GM21576 (cell line): ENCODE measurements around the gene NIT1.

Experiments
- ATAC-seq: cut with Tn5 transposase; IDR thresholded peaks from one replicate; pipeline ENCODE4 v1.9.1; 2021; ENCODE audit warnings: mild to moderate bottlenecking, moderate library complexity; ENCODE audit not compliant: unreplicated experiment

Gene NIT1

GRCh38 chr1:161083748-161084596, 33.9 kb upstream of the NIT1 start:
- ATAC-seq: no peak

- ATAC-seq: no peak
Observed at GRCh38 chr1:161084597-161084988, 33.3 kb upstream of the NIT1 start.

- no peak for ATAC-seq
Observed at GRCh38 chr1:161085165-161085564, 32.7 kb upstream of the NIT1 start.

- no peak for ATAC-seq
Observed at GRCh38 chr1:161086457-161086856, 31.4 kb upstream of the NIT1 start.

- ATAC-seq: no peak
Observed at GRCh38 chr1:161088587-161089110, 29.3 kb upstream of the NIT1 start.

GRCh38 chr1:161089251-161089924, 28.5 kb upstream of the NIT1 start, which contains the start of gene NECTIN4:
NECTIN4 (minus strand) TSS chr1:161089558; CDS start chr1:161089296, 262 bp downstream.
- no peak for ATAC-seq

GRCh38 chr1:161089938-161090337, 28.0 kb upstream of the NIT1 start:
- no peak for ATAC-seq

GRCh38 chr1:161090617-161091016, 27.3 kb upstream of the NIT1 start:
- no peak for ATAC-seq

- no peak for ATAC-seq
Observed at GRCh38 chr1:161091093-161091492, 26.8 kb upstream of the NIT1 start.

GRCh38 chr1:161091796-161092507, 26.0 kb upstream of the NIT1 start:
- ATAC-seq: no peak

GRCh38 chr1:161092621-161093028, 25.3 kb upstream of the NIT1 start:
- no peak for ATAC-seq

GRCh38 chr1:161094481-161094880, 23.4 kb upstream of the NIT1 start:
- ATAC-seq: no peak

GRCh38 chr1:161095230-161095629, 22.7 kb upstream of the NIT1 start:
- ATAC-seq: no peak

- peak; percentile 33 for ATAC-seq
Observed at GRCh38 chr1:161096015-161096414, 21.9 kb upstream of the NIT1 start.

- no peak for ATAC-seq
Observed at GRCh38 chr1:161096530-161096929, 21.4 kb upstream of the NIT1 start.

GRCh38 chr1:161098210-161099068, 19.5 kb upstream of the NIT1 start, which contains the start of gene KLHDC9:
KLHDC9 (plus strand) TSS chr1:161098361; CDS start chr1:161098536, 175 bp downstream.
- ATAC-seq: peak; percentile 70

- ATAC-seq: no peak
Observed at GRCh38 chr1:161099090-161099802, 18.7 kb upstream of the NIT1 start.

GRCh38 chr1:161100556-161100955, 17.3 kb upstream of the NIT1 start:
- ATAC-seq: no peak

GRCh38 chr1:161106431-161106830, 11.5 kb upstream of the NIT1 start:
- no peak for ATAC-seq

GRCh38 chr1:161111117-161111516, 6.8 kb upstream of the NIT1 start:
- no peak for ATAC-seq
